ENCODE data around the gene GNAS.
"Not testable (repeated sequence)": the region's sequence is repeated elsewhere in the genome, so short reads cannot be mapped to it uniquely, and the experiment has no call there.

Gene GNAS

DNA sequence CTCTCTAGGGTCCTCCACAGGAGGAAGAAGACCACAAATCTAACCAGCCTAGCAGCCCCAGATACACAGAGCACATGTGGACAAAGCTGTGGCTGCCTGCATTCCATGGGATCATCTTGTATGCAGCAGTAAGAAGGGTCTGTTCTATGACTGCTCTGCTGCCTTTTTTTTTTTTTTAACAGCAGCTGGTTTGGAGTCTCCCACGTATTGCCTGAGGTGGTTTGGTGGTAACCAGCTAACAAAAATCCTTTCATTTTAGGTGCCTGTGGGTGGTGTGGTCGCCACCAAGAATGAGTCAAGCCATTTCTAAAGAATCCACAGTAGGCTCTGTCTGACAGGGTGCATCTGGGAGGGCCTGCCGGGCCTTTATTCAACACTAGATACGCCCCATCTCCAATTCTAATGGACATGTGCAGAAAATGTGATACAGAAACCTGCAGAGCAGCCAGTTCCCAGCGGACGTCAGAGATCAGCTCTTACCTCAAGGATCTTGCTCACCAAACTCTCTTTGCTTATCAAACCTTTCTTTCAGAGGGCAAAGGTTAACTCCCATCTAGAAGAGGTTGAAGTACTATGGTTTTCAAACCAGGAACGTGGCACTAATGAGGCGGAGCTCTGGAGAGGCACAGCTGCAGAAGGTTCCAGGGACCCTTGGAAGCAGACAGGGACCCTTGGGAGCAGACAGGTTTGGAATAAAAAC is 33.8 kb upstream of the GNAS start:
- ChIA-PET CTCF (interaction anchor here (0.9 to 1.2 kb wide), 4 partner anchors 10 to 609 kb away, joined by 4 to 5 read pairs (median 4); no protein-coding TSS in a partner anchor), POLR2A (interaction anchor here (0.6 kb wide), 1 partner anchor 51 kb away, joined by 3 read pairs; no protein-coding TSS in a partner anchor)
- H3K4me3 ChIP-seq (ENCODE audit: low read depth, low read length): no peak overlapping the region
- DNase-seq (ENCODE audit: low read depth, low spot score): peak; percentile 75
- TF ChIP-seq, protein P1, sequence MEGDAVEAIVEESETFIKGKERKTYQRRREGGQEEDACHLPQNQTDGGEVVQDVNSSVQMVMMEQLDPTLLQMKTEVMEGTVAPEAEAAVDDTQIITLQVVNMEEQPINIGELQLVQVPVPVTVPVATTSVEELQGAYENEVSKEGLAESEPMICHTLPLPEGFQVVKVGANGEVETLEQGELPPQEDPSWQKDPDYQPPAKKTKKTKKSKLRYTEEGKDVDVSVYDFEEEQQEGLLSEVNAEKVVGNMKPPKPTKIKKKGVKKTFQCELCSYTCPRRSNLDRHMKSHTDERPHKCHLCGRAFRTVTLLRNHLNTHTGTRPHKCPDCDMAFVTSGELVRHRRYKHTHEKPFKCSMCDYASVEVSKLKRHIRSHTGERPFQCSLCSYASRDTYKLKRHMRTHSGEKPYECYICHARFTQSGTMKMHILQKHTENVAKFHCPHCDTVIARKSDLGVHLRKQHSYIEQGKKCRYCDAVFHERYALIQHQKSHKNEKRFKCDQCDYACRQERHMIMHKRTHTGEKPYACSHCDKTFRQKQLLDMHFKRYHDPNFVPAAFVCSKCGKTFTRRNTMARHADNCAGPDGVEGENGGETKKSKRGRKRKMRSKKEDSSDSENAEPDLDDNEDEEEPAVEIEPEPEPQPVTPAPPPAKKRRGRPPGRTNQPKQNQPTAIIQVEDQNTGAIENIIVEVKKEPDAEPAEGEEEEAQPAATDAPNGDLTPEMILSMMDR (IDR thresholded peaks at IDR 0.05; ENCODE audit: insufficient read depth, low read length, missing control alignments): no peak

- DNase-seq (ENCODE audit: low read depth, low spot score): no peak
- TF ChIP-seq, protein P1 (IDR thresholded peaks at IDR 0.05; ENCODE audit: insufficient read depth, low read length, missing control alignments): no peak
- ChIA-PET CTCF (no interaction called here), POLR2A (no interaction called here)
- H3K4me3 ChIP-seq (ENCODE audit: low read depth, low read length): no peak overlapping the region
Measured at GRCh38 chr20:58819921-58820320, 32.6 kb upstream of the GNAS start.

GRCh38 chr20:58820515-58820914 is 32.0 kb upstream of the GNAS start:
- DNase-seq (ENCODE audit: low read depth, low spot score); H3K4me3 ChIP-seq (ENCODE audit: low read depth, low read length); POLR2A ChIA-PET: not testable (repeated sequence)
- CTCF ChIA-PET: interaction anchor here (1.0 kb wide), 1 partner anchor 18 kb away, joined by 3 read pairs; no protein-coding TSS in a partner anchor

DNA sequence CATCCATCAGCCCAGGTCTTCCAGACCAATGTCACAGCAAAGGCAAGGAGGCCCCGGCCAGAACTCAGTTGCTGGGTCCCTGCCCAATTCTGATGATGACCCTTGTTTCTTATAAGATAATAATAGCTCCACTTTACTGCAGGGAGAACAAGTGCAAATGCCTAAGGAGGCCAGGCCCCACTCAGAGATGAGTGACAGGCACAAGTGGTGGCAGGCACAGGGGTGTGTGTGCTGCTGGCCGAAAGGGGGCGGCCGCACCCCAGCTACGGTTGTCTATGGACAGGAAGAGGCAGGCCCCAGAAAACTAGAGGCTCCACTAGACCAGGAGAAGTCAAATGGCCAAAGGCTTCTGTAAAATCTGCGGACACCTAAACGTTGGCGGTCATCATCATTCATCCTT is 30.4 kb upstream of the GNAS start:
- DNase-seq (ENCODE audit: low read depth, low spot score): no peak
- no peak overlapping the region for H3K4me3 ChIP-seq (ENCODE audit: low read depth, low read length)
- TF ChIP-seq, protein P1 (IDR thresholded peaks at IDR 0.05; ENCODE audit: insufficient read depth, low read length, missing control alignments): no peak
- POLR2A ChIA-PET: no interaction called here
- CTCF ChIA-PET: interaction anchor here (1.3 to 1.6 kb wide), 2 partner anchors 13 to 17 kb away, joined by 3 read pairs; no protein-coding TSS in a partner anchor

- CTCF ChIA-PET: interaction anchor here (1.3 to 1.6 kb wide), 2 partner anchors 12 to 17 kb away, joined by 3 read pairs; no protein-coding TSS in a partner anchor
- TF ChIP-seq, protein P1 (IDR thresholded peaks at IDR 0.05; ENCODE audit: insufficient read depth, low read length, missing control alignments): no peak
- no peak for DNase-seq (ENCODE audit: low read depth, low spot score)
- POLR2A ChIA-PET: no interaction called here
- H3K4me3 ChIP-seq (ENCODE audit: low read depth, low read length): no peak overlapping the region
Measured at GRCh38 chr20:58822748-58823730, 29.5 kb upstream of the GNAS start.

DNA sequence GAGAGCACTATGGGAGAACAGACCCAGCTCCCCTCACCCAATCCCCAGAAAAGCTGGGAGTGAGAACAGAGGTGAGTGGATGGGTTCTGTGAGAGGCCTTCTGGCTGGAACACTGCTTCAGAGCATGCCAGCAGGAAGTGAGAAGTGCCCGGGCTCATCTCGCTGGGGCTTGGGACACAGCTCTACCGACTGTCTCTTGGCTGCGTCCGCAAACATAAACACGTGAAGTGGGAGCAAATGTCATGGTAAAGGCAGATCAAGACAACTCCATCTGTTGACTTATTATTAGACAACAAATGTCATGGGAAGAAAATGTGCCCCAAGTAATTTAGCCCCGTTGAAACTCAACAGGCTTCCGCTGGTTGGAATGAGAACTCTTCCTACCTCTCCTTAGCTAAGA is 27.7 kb upstream of the GNAS start:
- ChIA-PET CTCF (no interaction called here), POLR2A (no interaction called here)

More for the DNA sequence above, 27.7 kb upstream of the GNAS start:
- TF ChIP-seq, protein P1 (IDR thresholded peaks at IDR 0.05; ENCODE audit: insufficient read depth, low read length, missing control alignments): no peak
- no peak for DNase-seq (ENCODE audit: low read depth, low spot score)
- no peak overlapping the region for H3K4me3 ChIP-seq (ENCODE audit: low read depth, low read length)
